Activated B cell treated with CpG ODN at 0.5 μM for 24 hours (primary cell): Measurements from ENCODE around the gene HDDC3. TPM values are rescaled to one million over a fixed set of nuclear protein-coding genes. Genes with fewer than 3 reads are reported as not detected.
A peak's percentile ranks its signal among the peaks of the same experiment; 100 is the strongest.

Source experiments
- ATAC-seq: fragments of 200-7000 bp; cut with Tn5 transposase; one replicate; pipeline ENCODE4 v1.10.0; 2021; ENCODE audit warnings: low read depth, mild to moderate bottlenecking, moderate library complexity
- CTCF ChIA-PET: fragments of 350-600 bp; sonication (Branson Sonifier 250); formaldehyde crosslinking; loops from one replicate; lab custom pipeline; 2021; ENCODE audit warnings: antibody characterized with exemption; lab: Charles Lee
- POLR2A ChIA-PET: fragments of 350-600 bp; sonication (Branson Sonifier 250); formaldehyde crosslinking; loops from one replicate; lab custom pipeline; 2021; ENCODE audit warnings: antibody characterized with exemption; lab: Charles Lee
- DNase-seq: peaks from one replicate; pipeline ENCODE4 v3.0.0; 2022
- H3K27ac Mint-ChIP-seq: one replicate; pipeline ENCODE4 v1.8.0; 2020; ENCODE audit warnings: mixed read lengths
- H3K27me3 Mint-ChIP-seq: one replicate; pipeline ENCODE4 v1.8.0; 2021; ENCODE audit warnings: mixed read lengths
- H3K36me3 Mint-ChIP-seq: one replicate; pipeline ENCODE4 v1.8.0; 2021; ENCODE audit warnings: low read depth, mixed read lengths
- H3K4me1 Mint-ChIP-seq: one replicate; pipeline ENCODE4 v1.8.0; 2021; ENCODE audit warnings: mixed read lengths
- H3K4me3 Mint-ChIP-seq: one replicate; pipeline ENCODE4 v1.8.0; 2020; ENCODE audit warnings: mild to moderate bottlenecking, mixed read lengths
- H3K9me3 Mint-ChIP-seq: one replicate; pipeline ENCODE4 v1.8.0; 2020; ENCODE audit warnings: mixed read lengths
- CTCF ChIP-seq: fragments of 200-600 bp; IDR thresholded peaks from one replicate; pipeline ENCODE4 v1.8.0; 2022; ENCODE audit warnings: antibody characterized with exemption, mild to moderate bottlenecking
- intact Hi-C: fragments of 100-400 bp; cut with micrococcal nuclease; formaldehyde crosslinking; loops from one replicate; pipeline ENCODE4 v1.15.1; 2024
- total RNA-seq: library from RNA; stranded (reverse); gene quantifications from 2 replicates; pipeline ENCODE4 v1.2.3, GENCODE V29; 2022

HDDC3 gene
- total RNA-seq, 1 donor from 2014 or later = 19.0 TPM

DNA sequence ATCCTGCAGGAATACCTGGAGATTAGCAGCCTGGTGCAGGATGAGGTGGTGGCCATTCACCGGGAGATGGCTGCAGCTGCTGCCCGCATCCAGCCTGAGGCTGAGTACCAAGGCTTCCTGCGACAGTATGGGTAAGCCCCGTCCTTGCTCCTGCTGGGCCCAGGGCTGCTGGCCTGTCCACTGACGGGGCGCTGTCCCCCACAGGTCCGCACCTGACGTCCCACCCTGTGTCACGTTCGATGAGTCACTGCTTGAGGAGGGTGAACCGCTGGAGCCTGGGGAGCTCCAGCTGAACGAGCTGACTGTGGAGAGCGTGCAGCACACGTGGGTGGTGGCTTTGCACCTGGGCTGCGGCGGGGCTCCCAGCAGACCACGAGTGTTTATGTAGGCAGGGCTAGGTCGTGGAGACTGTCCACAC is 43.0 kb downstream of the HDDC3 start:
- intact Hi-C loops = loop anchor here (5.0 kb wide), 2 partner anchors 37 to 392 kb away; no protein-coding TSS in a partner anchor
- Mint-ChIP-seq H3K27me3 (no peaks in the 10 kb centered on the region), H3K4me1 (peaks cover 25% of the 10 kb centered on the region), H3K36me3 (peaks cover 25% of the 10 kb centered on the region), H3K9me3 (no peaks in the 10 kb centered on the region), H3K27ac (no peak overlapping the region), H3K4me3 (no peak overlapping the region)
- POLR2A ChIA-PET = no interaction called here
- DNase-seq (no peak), ATAC-seq (no peak)
- CTCF ChIA-PET = interaction anchor here (0.9 to 5.8 kb wide), 3 partner anchors 44 to 239 kb away, joined by 3 to 121 read pairs (median 9); partner anchors contain the start of gene HDDC3
- TF ChIP-seq CTCF = no peak

- Mint-ChIP-seq H3K4me3 (no peak overlapping the region), H3K27me3 (no peaks in the 10 kb centered on the region), H3K36me3 (peaks cover 13% of the 10 kb centered on the region), H3K27ac (no peak overlapping the region), H3K9me3 (no peaks in the 10 kb centered on the region), H3K4me1 (peaks cover 34% of the 10 kb centered on the region)
- ChIA-PET CTCF (interaction anchor here (1.0 to 5.8 kb wide), 7 partner anchors 16 to 594 kb away, joined by 3 to 121 read pairs (median 14); partner anchors contain the start of genes HDDC3 and UNC45A), POLR2A (interaction anchor here (1.1 to 2.0 kb wide), 2 partner anchors 16 to 239 kb away, joined by 4 to 14 read pairs; partner anchors contain the start of gene MAN2A2)
- intact Hi-C loops = loop anchor here (2.0 to 5.0 kb wide), 3 partner anchors 35 to 524 kb away; no protein-coding TSS in a partner anchor
- DNase-seq (no peak), ATAC-seq (no peak)
- TF ChIP-seq CTCF = no peak
Observed at GRCh38 chr15:90887037-90887481, 45.3 kb downstream of the HDDC3 start.

DNA sequence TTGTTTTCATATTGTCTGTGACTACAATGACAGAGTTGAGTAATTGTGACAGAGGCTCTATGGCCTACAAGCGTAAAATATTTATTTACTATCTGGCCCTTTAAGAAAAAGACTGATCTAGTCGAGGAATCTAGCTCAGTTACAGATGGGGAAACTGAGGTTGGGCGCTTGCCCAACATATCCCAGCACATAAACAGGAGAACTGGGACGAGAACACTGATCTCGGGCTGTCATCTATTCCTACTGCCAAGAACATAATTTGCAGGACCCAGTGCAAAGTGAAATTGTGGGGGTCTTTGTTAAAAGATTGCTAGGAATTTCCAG is 46.1 kb downstream of the HDDC3 start:
- Mint-ChIP-seq H3K4me1 (peaks cover 34% of the 10 kb centered on the region), H3K4me3 (no peak overlapping the region), H3K27ac (peak overlapping the region; percentile 76), H3K36me3 (peaks cover 11% of the 10 kb centered on the region), H3K27me3 (no peaks in the 10 kb centered on the region), H3K9me3 (no peaks in the 10 kb centered on the region)
- ChIA-PET POLR2A (interaction anchor here (0.5 to 3.6 kb wide), 12 partner anchors 10 to 377 kb away, joined by 3 to 35 read pairs (median 7); partner anchors contain the start of genes BLM, HDDC3, MAN2A2 and UNC45A), CTCF (interaction anchor here (0.6 to 5.8 kb wide), 37 partner anchors 10 to 593 kb away, joined by 3 to 121 read pairs (median 6); partner anchors contain the start of genes BLM, HDDC3, IQGAP1 and MAN2A2)
- intact Hi-C loops = loop anchor here (1.0 to 5.0 kb wide), 8 partner anchors 34 to 566 kb away; partner anchors contain the start of gene BLM
- no peak for ATAC-seq
- no peak for TF ChIP-seq CTCF
- DNase-seq = no peak

GRCh38 chr15:90885432-90886290 is 46.7 kb downstream of the HDDC3 start:
- H3K27me3 Mint-ChIP-seq = no peaks in the 10 kb centered on the region
- peaks cover 34% of the 10 kb centered on the region for H3K4me1 Mint-ChIP-seq
- peak; percentile 69 for ATAC-seq
- peak overlapping the region; percentile 76 for H3K27ac Mint-ChIP-seq
- peak; percentile 78 for DNase-seq
- ChIA-PET CTCF (interaction anchor here (0.6 to 5.8 kb wide), 46 partner anchors 10 to 592 kb away, joined by 3 to 121 read pairs (median 5); partner anchors contain the start of genes BLM, HDDC3, IQGAP1 and MAN2A2), POLR2A (interaction anchor here (0.6 to 3.6 kb wide), 20 partner anchors 11 to 237 kb away, joined by 3 to 35 read pairs (median 4); partner anchors contain the start of genes BLM, HDDC3, MAN2A2 and UNC45A)
- peaks cover 16% of the 10 kb centered on the region for H3K36me3 Mint-ChIP-seq
- intact Hi-C loops = loop anchor here (1.0 to 5.0 kb wide), 9 partner anchors 33 to 565 kb away; partner anchors contain the start of gene BLM
- TF ChIP-seq CTCF = peak; percentile 90
- no peaks in the 10 kb centered on the region for H3K9me3 Mint-ChIP-seq
- H3K4me3 Mint-ChIP-seq = peak overlapping the region; percentile 71
